ENCODE measurements around the gene SMURF2.

SMURF2 gene

GRCh38 chr17:64565563-64565962 lies 96.5 kb downstream of the SMURF2 start (continued):
- no peak for TF ChIP-seq CREB5 (CRISPR knock-in tag; IDR thresholded peaks at IDR 0.05; ENCODE audit: low read depth)
- no peak for TF ChIP-seq ZNF565 (CRISPR knock-in tag; conservative IDR thresholded peaks at IDR 0.05; ENCODE audit: low read depth)
- TF ChIP-seq POU6F1 (CRISPR knock-in tag; IDR thresholded peaks at IDR 0.05; ENCODE audit: borderline replicate concordance, low read depth) = no peak

- no peak for TF ChIP-seq ESRRG (CRISPR knock-in tag; IDR thresholded peaks at IDR 0.05)
- TF ChIP-seq ZFP3 (CRISPR knock-in tag; IDR thresholded peaks at IDR 0.05) = no peak
- TF ChIP-seq SNAI2 (CRISPR knock-in tag; IDR thresholded peaks at IDR 0.05) = no peak
- TF ChIP-seq CSRNP3 (CRISPR knock-in tag; IDR thresholded peaks at IDR 0.05) = no peak
- no peak for TF ChIP-seq PATZ1 (CRISPR knock-in tag; IDR thresholded peaks at IDR 0.05; ENCODE audit: borderline replicate concordance)
- no peak for TF ChIP-seq TOX (CRISPR knock-in tag; IDR thresholded peaks at IDR 0.05; ENCODE audit: borderline replicate concordance)
- TF ChIP-seq ZNF70 (CRISPR knock-in tag; IDR thresholded peaks at IDR 0.05) = no peak
- no peak for TF ChIP-seq BACH2 (CRISPR knock-in tag; IDR thresholded peaks at IDR 0.05; ENCODE audit: borderline replicate concordance)
- no peak for TF ChIP-seq PPARA (CRISPR knock-in tag; IDR thresholded peaks at IDR 0.05; ENCODE audit: borderline replicate concordance)
- TF ChIP-seq ZNF565 (CRISPR knock-in tag; conservative IDR thresholded peaks at IDR 0.05; ENCODE audit: low read depth) = no peak
- TF ChIP-seq OSR1 (CRISPR knock-in tag; IDR thresholded peaks at IDR 0.05) = no peak
- no peak for TF ChIP-seq ZFP30 (CRISPR knock-in tag; IDR thresholded peaks at IDR 0.05)
- no peak; the same call in 1 of the 2 replicates for TF ChIP-seq TCF4 (CRISPR knock-in tag; IDR thresholded peaks at IDR 0.05; ENCODE audit: borderline replicate concordance)
- no peak for ATAC-seq
Measured at GRCh38 chr17:64564098-64564497, 98.0 kb downstream of the SMURF2 start.

- ATAC-seq = no peak
- TF ChIP-seq CSRNP3 (CRISPR knock-in tag; IDR thresholded peaks at IDR 0.05) = no peak
- TF ChIP-seq BACH2 (CRISPR knock-in tag; IDR thresholded peaks at IDR 0.05; ENCODE audit: borderline replicate concordance) = no peak
- TF ChIP-seq CSDC2 (CRISPR knock-in tag; IDR thresholded peaks at IDR 0.05) = no peak
- TF ChIP-seq TSHZ2 (CRISPR knock-in tag; IDR thresholded peaks at IDR 0.05) = no peak
- TF ChIP-seq POU6F1 (CRISPR knock-in tag; IDR thresholded peaks at IDR 0.05; ENCODE audit: borderline replicate concordance, low read depth) = no peak
- TF ChIP-seq CREB5 (CRISPR knock-in tag; IDR thresholded peaks at IDR 0.05; ENCODE audit: low read depth) = no peak
- no peak for TF ChIP-seq PATZ1 (CRISPR knock-in tag; IDR thresholded peaks at IDR 0.05; ENCODE audit: borderline replicate concordance)
- TF ChIP-seq TOX (CRISPR knock-in tag; IDR thresholded peaks at IDR 0.05; ENCODE audit: borderline replicate concordance) = no peak
- no peak for TF ChIP-seq ZC3H10 (CRISPR knock-in tag; IDR thresholded peaks at IDR 0.05)
- TF ChIP-seq PPARA (CRISPR knock-in tag; IDR thresholded peaks at IDR 0.05; ENCODE audit: borderline replicate concordance) = no peak
- TF ChIP-seq ZNF70 (CRISPR knock-in tag; IDR thresholded peaks at IDR 0.05) = no peak
- TF ChIP-seq TCF4 (CRISPR knock-in tag; IDR thresholded peaks at IDR 0.05; ENCODE audit: borderline replicate concordance) = no peak
- no peak for TF ChIP-seq RARB (CRISPR knock-in tag; IDR thresholded peaks at IDR 0.05)
Measured at GRCh38 chr17:64555281-64555680, 106.8 kb downstream of the SMURF2 start.
